Measurements from ENCODE around the gene NUP58. TPM values are rescaled to one million over a fixed set of nuclear protein-coding genes. Genes with fewer than 3 reads are reported as not detected.

The NUP58 gene
- total RNA-seq, 1 experiment from 2014 or later, result 101 TPM

GRCh38 chr13:25380741-25381324 lies 79.4 kb downstream of the NUP58 start:
- H3K9ac ChIP-seq (ENCODE audit: low read length), result no peak overlapping the region
- H3K4me2 ChIP-seq (ENCODE audit: low read length), result no peak overlapping the region
- ChIA-PET POLR2A (no interaction called here), CTCF (no interaction called here), RAD21 (ENCODE audit: low non-redundant PET in 1 of 2, low total read pairs in 2 of 2, uncharacterized antibody in 2 of 2, unreplicated experiment in 2 of 2) (no interaction called here)
- ATAC-seq (no peak), DNase-seq (ENCODE audit: low read depth, low spot score) (no peak)
- H3K27me3 ChIP-seq (ENCODE audit: insufficient read depth, low read length), result peaks cover 22% of the 10 kb centered on the region
- H3K27ac ChIP-seq (ENCODE audit: low read depth, low read length), result no peak overlapping the region
- no peaks in the 10 kb centered on the region for H3K4me1 ChIP-seq (ENCODE audit: control insufficient read depth in 1 of 2, insufficient read depth in 2 of 2, low read length in 2 of 2)
- no peak overlapping the region for H2AFZ ChIP-seq (ENCODE audit: low read depth, low read length, poor library complexity, severe bottlenecking)
- H4K20me1 ChIP-seq (ENCODE audit: insufficient read depth), result no peaks in the 10 kb centered on the region
- H3K36me3 ChIP-seq (ENCODE audit: control insufficient read depth in 1 of 2, insufficient read depth in 2 of 2, low read length in 2 of 2), result no peaks in the 10 kb centered on the region
- no peaks in the 10 kb centered on the region for H3K9me3 ChIP-seq (ENCODE audit: control insufficient read depth in 1 of 2, insufficient read depth in 1 of 2, low read depth in 1 of 2, low read length in 2 of 2)
- no TSS peak for BruUV-seq (replicated peaks)
- no peak overlapping the region for H3K4me3 ChIP-seq (replicated peaks in 1 of 2; ENCODE audit: low read depth in 1 of 2, low read length in 2 of 2)
- TF ChIP-seq RAD21 (IDR thresholded peaks at IDR 0.05; ENCODE audit: low read depth) (no peak), POLR2AphosphoS5 (IDR thresholded peaks at IDR 0.05; ENCODE audit: low read depth, low read length) (no peak), CEBPB (IDR thresholded peaks at IDR 0.05; ENCODE audit: low read depth) (no peak), POLR2A (IDR thresholded peaks at IDR 0.05; ENCODE audit: borderline replicate concordance, extremely low read depth, insufficient read depth, insufficient read length) (no peak), FOSL1 (IDR thresholded peaks at IDR 0.05; ENCODE audit: low read depth) (no peak)
- intact Hi-C loops (cut with micrococcal nuclease), result no loop called here
- no peaks in the 10 kb centered on the region for H3K9me2 ChIP-seq (ENCODE audit: insufficient read depth)
- no peaks in the 10 kb centered on the region for H3K79me2 ChIP-seq (ENCODE audit: insufficient read depth, low read length)

- ATAC-seq (no peak), DNase-seq (ENCODE audit: low read depth, low spot score) (no peak)
- Histone ChIP-seq H3K27me3 (ENCODE audit: insufficient read depth, low read length) (peaks cover 34% of the 10 kb centered on the region), H3K4me2 (ENCODE audit: low read length) (no peak overlapping the region), H3K36me3 (ENCODE audit: control insufficient read depth in 1 of 2, insufficient read depth in 2 of 2, low read length in 2 of 2) (no peaks in the 10 kb centered on the region), H3K27ac (ENCODE audit: low read depth, low read length) (no peak overlapping the region), H2AFZ (ENCODE audit: low read depth, low read length, poor library complexity, severe bottlenecking) (no peak overlapping the region), H3K4me1 (ENCODE audit: control insufficient read depth in 1 of 2, insufficient read depth in 2 of 2, low read length in 2 of 2) (no peaks in the 10 kb centered on the region), H3K9me2 (ENCODE audit: insufficient read depth) (no peaks in the 10 kb centered on the region), H4K20me1 (ENCODE audit: insufficient read depth) (no peaks in the 10 kb centered on the region), H3K4me3 (replicated peaks in 1 of 2; ENCODE audit: low read depth in 1 of 2, low read length in 2 of 2) (no peak overlapping the region), H3K9ac (ENCODE audit: low read length) (no peak overlapping the region), H3K79me2 (ENCODE audit: insufficient read depth, low read length) (no peaks in the 10 kb centered on the region), H3K9me3 (ENCODE audit: control insufficient read depth in 1 of 2, insufficient read depth in 1 of 2, low read depth in 1 of 2, low read length in 2 of 2) (no peaks in the 10 kb centered on the region)
- CTCF ChIA-PET, result interaction anchor here (1.8 kb wide), 1 partner anchor 9 kb away, joined by 7 read pairs; no protein-coding TSS in a partner anchor
- RAD21 ChIA-PET (ENCODE audit: low non-redundant PET in 1 of 2, low total read pairs in 2 of 2, uncharacterized antibody in 2 of 2, unreplicated experiment in 2 of 2), result no interaction called here
- intact Hi-C loops (cut with micrococcal nuclease), result no loop called here
- no TSS peak for BruUV-seq (replicated peaks)
- POLR2A ChIA-PET, result no interaction called here
- TF ChIP-seq POLR2A (IDR thresholded peaks at IDR 0.05; ENCODE audit: borderline replicate concordance, extremely low read depth, insufficient read depth, insufficient read length) (no peak), ELF1 (IDR thresholded peaks at IDR 0.05; ENCODE audit: borderline replicate concordance, low read depth) (no peak), MAX (IDR thresholded peaks at IDR 0.05) (no peak), EZH2phosphoT487 (IDR thresholded peaks at IDR 0.05; ENCODE audit: borderline replicate concordance) (no peak), SRF (IDR thresholded peaks at IDR 0.05; ENCODE audit: low read depth) (no peak), ZNF274 (IDR thresholded peaks at IDR 0.05; ENCODE audit: low read depth, low read length) (no peak), CTCF (IDR thresholded peaks at IDR 0.05 in 2 of 3, conservative IDR thresholded peaks at IDR 0.05 in 1 of 3; ENCODE audit: borderline replicate concordance in 1 of 3, insufficient read depth in 1 of 3, low read depth in 2 of 3, low read length in 2 of 3) (no peak)
These were observed 83.5 kb downstream of the NUP58 start for GRCh38 chr13:25384758-25385410.

Data from HCT116 (cell line).